ENCODE results near the gene RGS13.

GRCh38 chr1:192588546-192588945 is 47.4 kb upstream of the RGS13 start:
- TF ChIP-seq CTCF (IDR thresholded peaks at IDR 0.05; ENCODE audit: insufficient read depth, low read length), result no peak
- no peak for TF ChIP-seq REST (IDR thresholded peaks at IDR 0.05; ENCODE audit: insufficient replicate concordance, low read depth)
- TF ChIP-seq SPI1 (IDR thresholded peaks at IDR 0.05; ENCODE audit: borderline replicate concordance, low read depth), result no peak

Data from HL-60 (cell line).